ENCODE data around the gene C10orf62.
"Not testable (repeated sequence)": the region's sequence is repeated elsewhere in the genome, so short reads cannot be mapped to it uniquely, and the experiment has no call there.

C10orf62 gene

DNA sequence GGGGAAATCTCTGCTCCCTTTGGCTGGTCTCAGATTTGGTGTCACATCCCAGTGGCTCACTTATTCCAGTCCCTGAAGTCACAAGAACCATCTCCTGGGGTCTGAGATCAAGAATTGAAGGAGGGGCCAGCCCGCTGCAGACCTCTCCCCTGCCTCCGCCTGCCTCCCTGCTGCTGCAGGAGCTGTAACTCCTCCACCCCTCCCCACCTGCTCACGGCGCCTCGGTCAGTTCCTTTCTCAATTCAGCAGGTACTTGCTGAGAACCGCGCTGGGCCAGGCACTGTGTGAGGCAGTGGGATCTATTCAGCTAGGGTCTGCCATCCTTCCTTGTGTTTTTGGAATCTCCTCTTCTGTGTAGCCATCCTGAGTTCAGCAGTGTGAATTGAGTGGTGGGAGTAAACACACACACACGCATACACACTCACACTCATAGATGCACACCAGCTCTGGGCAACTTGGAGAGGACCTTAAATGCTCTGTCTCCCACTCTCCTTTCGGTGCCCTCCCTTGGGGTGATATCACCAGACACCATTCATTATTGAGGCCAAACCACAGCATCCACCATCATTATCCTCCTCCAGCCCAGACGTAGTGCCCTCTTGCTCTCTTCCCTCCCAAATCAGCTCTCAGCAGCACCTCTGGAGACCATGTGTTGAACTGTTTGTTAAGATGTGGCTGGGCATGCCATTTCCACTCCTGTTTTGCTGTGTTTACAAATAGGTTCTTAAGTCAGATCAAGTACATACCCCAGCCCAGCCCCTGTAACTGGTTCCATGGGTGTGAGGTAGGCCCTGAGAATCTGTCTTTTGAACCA lies 39.0 kb upstream of the C10orf62 start (continued):
- TF ChIP-seq, protein P1, sequence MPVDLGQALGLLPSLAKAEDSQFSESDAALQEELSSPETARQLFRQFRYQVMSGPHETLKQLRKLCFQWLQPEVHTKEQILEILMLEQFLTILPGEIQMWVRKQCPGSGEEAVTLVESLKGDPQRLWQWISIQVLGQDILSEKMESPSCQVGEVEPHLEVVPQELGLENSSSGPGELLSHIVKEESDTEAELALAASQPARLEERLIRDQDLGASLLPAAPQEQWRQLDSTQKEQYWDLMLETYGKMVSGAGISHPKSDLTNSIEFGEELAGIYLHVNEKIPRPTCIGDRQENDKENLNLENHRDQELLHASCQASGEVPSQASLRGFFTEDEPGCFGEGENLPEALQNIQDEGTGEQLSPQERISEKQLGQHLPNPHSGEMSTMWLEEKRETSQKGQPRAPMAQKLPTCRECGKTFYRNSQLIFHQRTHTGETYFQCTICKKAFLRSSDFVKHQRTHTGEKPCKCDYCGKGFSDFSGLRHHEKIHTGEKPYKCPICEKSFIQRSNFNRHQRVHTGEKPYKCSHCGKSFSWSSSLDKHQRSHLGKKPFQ (tag by site-specific recombination; IDR thresholded peaks at IDR 0.05) = peak; percentile 96
- peak; percentile 61 for TF ChIP-seq ZFHX2 (tag by site-specific recombination; conservative IDR thresholded peaks at IDR 0.05)
- TF ChIP-seq ZNF350 (tag by site-specific recombination; IDR thresholded peaks at IDR 0.05) = no peak
- 0 out of 2 replicates have a peak, but pooled peaks have one; percentile 9 for TF ChIP-seq TRIM28 (IDR thresholded peaks at IDR 0.05; ENCODE audit: borderline replicate concordance, low read length)

DNA sequence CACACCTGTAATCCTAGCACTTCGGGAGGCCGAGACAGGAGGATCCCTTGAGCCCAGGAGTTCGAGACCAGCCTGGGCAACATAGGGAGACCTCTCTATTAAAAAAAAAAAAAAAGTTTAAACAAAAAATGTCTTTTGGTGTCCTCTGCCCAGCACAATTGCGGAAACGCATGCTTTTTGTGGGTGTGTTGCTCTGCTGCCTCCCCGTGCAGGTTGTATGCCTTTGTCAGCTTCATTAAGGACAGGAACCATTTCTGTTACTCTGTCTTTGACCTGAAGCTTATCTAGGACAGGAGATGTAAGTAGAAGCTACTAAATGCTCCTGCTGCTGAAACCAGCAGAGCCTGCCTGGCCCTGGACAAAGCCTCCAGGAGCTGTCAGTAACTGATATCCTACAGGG lies 38.2 kb upstream of the C10orf62 start:
- H3K36me3 ChIP-seq (ENCODE audit: control insufficient read depth in 2 of 2, insufficient read depth in 1 of 2, low read length in 2 of 2) = no peaks in the 10 kb centered on the region
- H3K9me3 ChIP-seq (ENCODE audit: control insufficient read depth, insufficient read depth, low read depth, low read length) = no peaks in the 10 kb centered on the region
- ChIA-PET CTCF (interaction anchor here (1.0 to 8.7 kb wide), 7 partner anchors 12 to 116 kb away, joined by 3 to 81 read pairs (median 4); no protein-coding TSS in a partner anchor), POLR2A (interaction anchor here (0.7 kb wide), 1 partner anchor 136 kb away, joined by 3 read pairs; no protein-coding TSS in a partner anchor)
- no peak overlapping the region for H3K4me3 ChIP-seq (ENCODE audit: low read depth, low read length)
- peaks cover 6% of the 10 kb centered on the region; the same call in 1 of the 2 replicates for H3K4me1 ChIP-seq (ENCODE audit: control insufficient read depth, insufficient read depth, low read length)
- H3K27ac ChIP-seq (ENCODE audit: extremely low read depth, low read depth, low read length) = no peak overlapping the region
- TF ChIP-seq ZNF10 (tag by site-specific recombination; IDR thresholded peaks at IDR 0.05) = no peak
- TF ChIP-seq ZNF423 (tag by site-specific recombination; IDR thresholded peaks at IDR 0.05) = no peak
- no peak for TF ChIP-seq ZNF24 (tag by site-specific recombination; IDR thresholded peaks at IDR 0.05)
- TF ChIP-seq, protein P2, sequence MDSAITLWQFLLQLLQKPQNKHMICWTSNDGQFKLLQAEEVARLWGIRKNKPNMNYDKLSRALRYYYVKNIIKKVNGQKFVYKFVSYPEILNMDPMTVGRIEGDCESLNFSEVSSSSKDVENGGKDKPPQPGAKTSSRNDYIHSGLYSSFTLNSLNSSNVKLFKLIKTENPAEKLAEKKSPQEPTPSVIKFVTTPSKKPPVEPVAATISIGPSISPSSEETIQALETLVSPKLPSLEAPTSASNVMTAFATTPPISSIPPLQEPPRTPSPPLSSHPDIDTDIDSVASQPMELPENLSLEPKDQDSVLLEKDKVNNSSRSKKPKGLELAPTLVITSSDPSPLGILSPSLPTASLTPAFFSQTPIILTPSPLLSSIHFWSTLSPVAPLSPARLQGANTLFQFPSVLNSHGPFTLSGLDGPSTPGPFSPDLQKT (IDR thresholded peaks at IDR 0.05; ENCODE audit: borderline replicate concordance, low read depth, low read length) = no peak

DNA sequence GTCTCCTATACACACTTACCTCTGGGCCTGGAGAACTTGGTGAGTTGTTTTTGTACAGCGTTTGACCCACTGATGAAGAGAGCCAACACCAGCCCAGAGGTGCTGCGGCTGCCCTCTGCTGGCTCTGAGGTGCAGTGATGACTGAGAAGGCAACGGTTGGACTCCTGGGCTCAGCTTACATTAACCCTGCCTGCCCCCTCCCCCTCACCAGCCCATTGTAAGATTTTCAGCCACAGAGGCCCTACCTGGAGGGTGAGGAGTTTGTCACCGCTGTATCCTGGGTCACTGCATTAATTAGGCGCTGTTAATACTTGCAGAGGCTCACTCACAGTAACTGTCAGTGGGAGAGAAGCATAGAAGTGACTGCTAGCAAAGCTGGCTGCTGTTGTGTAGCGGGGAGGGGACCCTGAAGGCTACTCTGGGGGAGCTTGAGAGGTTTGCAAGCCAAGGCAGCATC lies 35.9 kb upstream of the C10orf62 start:
- TF ChIP-seq ZNF654 (tag by site-specific recombination; IDR thresholded peaks at IDR 0.05; ENCODE audit: low read depth) = peak; percentile 73
- TF ChIP-seq, protein P3, sequence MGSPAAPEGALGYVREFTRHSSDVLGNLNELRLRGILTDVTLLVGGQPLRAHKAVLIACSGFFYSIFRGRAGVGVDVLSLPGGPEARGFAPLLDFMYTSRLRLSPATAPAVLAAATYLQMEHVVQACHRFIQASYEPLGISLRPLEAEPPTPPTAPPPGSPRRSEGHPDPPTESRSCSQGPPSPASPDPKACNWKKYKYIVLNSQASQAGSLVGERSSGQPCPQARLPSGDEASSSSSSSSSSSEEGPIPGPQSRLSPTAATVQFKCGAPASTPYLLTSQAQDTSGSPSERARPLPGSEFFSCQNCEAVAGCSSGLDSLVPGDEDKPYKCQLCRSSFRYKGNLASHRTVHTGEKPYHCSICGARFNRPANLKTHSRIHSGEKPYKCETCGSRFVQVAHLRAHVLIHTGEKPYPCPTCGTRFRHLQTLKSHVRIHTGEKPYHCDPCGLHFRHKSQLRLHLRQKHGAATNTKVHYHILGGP (tag by site-specific recombination; IDR thresholded peaks at IDR 0.05) = no peak
- no peak for TF ChIP-seq ZNF112 (tag by site-specific recombination; IDR thresholded peaks at IDR 0.05)
- TF ChIP-seq, protein P4, sequence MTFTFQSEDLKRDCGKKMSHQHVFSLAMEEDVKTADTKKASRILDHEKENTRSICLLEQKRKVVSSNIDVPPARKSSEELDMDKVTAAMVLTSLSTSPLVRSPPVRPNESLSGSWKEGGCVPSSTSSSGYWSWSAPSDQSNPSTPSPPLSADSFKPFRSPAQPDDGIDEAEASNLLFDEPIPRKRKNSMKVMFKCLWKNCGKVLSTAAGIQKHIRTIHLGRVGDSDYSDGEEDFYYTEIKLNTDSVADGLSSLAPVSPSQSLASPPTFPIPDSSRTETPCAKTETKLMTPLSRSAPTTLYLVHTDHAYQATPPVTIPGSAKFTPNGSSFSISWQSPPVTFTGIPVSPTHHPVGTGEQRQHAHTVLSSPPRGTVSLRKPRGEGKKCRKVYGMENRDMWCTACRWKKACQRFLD (tag by site-specific recombination; IDR thresholded peaks at IDR 0.05) = no peak
- TF ChIP-seq TRIM28 (IDR thresholded peaks at IDR 0.05; ENCODE audit: borderline replicate concordance, low read length) = peak; percentile 73
- TF ChIP-seq, protein P5, sequence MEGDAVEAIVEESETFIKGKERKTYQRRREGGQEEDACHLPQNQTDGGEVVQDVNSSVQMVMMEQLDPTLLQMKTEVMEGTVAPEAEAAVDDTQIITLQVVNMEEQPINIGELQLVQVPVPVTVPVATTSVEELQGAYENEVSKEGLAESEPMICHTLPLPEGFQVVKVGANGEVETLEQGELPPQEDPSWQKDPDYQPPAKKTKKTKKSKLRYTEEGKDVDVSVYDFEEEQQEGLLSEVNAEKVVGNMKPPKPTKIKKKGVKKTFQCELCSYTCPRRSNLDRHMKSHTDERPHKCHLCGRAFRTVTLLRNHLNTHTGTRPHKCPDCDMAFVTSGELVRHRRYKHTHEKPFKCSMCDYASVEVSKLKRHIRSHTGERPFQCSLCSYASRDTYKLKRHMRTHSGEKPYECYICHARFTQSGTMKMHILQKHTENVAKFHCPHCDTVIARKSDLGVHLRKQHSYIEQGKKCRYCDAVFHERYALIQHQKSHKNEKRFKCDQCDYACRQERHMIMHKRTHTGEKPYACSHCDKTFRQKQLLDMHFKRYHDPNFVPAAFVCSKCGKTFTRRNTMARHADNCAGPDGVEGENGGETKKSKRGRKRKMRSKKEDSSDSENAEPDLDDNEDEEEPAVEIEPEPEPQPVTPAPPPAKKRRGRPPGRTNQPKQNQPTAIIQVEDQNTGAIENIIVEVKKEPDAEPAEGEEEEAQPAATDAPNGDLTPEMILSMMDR (tag by site-specific recombination; IDR thresholded peaks at IDR 0.05) = peak; percentile 83
- TF ChIP-seq ZNF600 (tag by site-specific recombination; IDR thresholded peaks at IDR 0.05) = 0 out of 2 replicates have a peak, but pooled peaks have one; percentile 19
- TF ChIP-seq, protein P6, sequence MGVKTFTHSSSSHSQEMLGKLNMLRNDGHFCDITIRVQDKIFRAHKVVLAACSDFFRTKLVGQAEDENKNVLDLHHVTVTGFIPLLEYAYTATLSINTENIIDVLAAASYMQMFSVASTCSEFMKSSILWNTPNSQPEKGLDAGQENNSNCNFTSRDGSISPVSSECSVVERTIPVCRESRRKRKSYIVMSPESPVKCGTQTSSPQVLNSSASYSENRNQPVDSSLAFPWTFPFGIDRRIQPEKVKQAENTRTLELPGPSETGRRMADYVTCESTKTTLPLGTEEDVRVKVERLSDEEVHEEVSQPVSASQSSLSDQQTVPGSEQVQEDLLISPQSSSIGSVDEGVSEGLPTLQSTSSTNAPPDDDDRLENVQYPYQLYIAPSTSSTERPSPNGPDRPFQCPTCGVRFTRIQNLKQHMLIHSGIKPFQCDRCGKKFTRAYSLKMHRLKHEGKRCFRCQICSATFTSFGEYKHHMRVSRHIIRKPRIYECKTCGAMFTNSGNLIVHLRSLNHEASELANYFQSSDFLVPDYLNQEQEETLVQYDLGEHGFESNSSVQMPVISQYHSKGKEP (tag by site-specific recombination; IDR thresholded peaks at IDR 0.05) = 0 out of 2 replicates have a peak, but pooled peaks have one; percentile 10
- peak; percentile 26 for TF ChIP-seq GLIS1 (tag by site-specific recombination; IDR thresholded peaks at IDR 0.05)
- TF ChIP-seq ZBTB21 (tag by site-specific recombination; IDR thresholded peaks at IDR 0.05) = no peak
- no peaks in the 10 kb centered on the region for H3K9me3 ChIP-seq (ENCODE audit: control insufficient read depth, insufficient read depth, low read depth, low read length)
- no peak overlapping the region for H3K4me3 ChIP-seq (ENCODE audit: low read depth, low read length)
- no peak overlapping the region for H3K27ac ChIP-seq (ENCODE audit: extremely low read depth, low read depth, low read length)
- POLR2A ChIA-PET = interaction anchor here (0.7 to 1.3 kb wide), 2 partner anchors 56 to 100 kb away, joined by 3 read pairs; no protein-coding TSS in a partner anchor
- CTCF ChIA-PET = interaction anchor here (0.6 to 8.7 kb wide), 29 partner anchors 8 to 147 kb away, joined by 3 to 81 read pairs (median 4); partner anchors contain the start of genes ANKRD2, C10orf62 and UBTD1
- H3K4me1 ChIP-seq (ENCODE audit: control insufficient read depth, insufficient read depth, low read length) = peaks cover 6% of the 10 kb centered on the region; the same call in 1 of the 2 replicates
- H3K36me3 ChIP-seq (ENCODE audit: control insufficient read depth in 2 of 2, insufficient read depth in 1 of 2, low read length in 2 of 2) = no peaks in the 10 kb centered on the region

DNA sequence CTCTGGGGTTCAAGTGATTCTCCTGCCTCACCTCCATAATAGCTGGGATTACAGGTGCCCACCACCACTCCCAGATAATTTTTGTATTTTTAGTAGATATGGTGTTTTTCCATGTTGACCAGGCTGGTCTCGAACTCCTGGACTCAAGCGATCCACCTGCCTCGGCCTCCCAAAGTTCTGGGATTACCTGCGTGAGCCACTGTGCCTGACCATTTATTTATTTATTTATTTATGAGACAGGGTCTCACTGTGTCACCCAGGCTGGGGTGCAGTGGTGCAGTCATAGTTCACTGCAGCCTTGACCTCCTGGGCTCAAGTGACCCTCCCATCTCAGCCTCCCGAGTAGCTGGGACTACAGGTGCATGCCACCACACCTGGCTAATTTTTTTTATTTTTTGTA lies 35.2 kb upstream of the C10orf62 start:
- POLR2A ChIA-PET = interaction anchor here (0.7 to 1.3 kb wide), 2 partner anchors 57 to 91 kb away, joined by 3 read pairs; no protein-coding TSS in a partner anchor
- not testable (repeated sequence) for H3K27ac ChIP-seq (ENCODE audit: extremely low read depth, low read depth, low read length); H3K36me3 ChIP-seq (ENCODE audit: control insufficient read depth in 2 of 2, insufficient read depth in 1 of 2, low read length in 2 of 2); H3K9me3 ChIP-seq (ENCODE audit: control insufficient read depth, insufficient read depth, low read depth, low read length); H3K4me1 ChIP-seq (ENCODE audit: control insufficient read depth, insufficient read depth, low read length); H3K4me3 ChIP-seq (ENCODE audit: low read depth, low read length)
- CTCF ChIA-PET = interaction anchor here (0.6 to 8.7 kb wide), 24 partner anchors 9 to 148 kb away, joined by 3 to 81 read pairs (median 5); partner anchors contain the start of genes ANKRD2, C10orf62 and UBTD1

All from HEK293 (cell line).